NCI-H82 (cell line): ENCODE measurements around the gene CCDC92.

Source experiments
- DNase-seq: peaks from one replicate; lab custom pipeline; 2025; lab: John Stamatoyannopoulos, UW

CCDC92 gene

DNA sequence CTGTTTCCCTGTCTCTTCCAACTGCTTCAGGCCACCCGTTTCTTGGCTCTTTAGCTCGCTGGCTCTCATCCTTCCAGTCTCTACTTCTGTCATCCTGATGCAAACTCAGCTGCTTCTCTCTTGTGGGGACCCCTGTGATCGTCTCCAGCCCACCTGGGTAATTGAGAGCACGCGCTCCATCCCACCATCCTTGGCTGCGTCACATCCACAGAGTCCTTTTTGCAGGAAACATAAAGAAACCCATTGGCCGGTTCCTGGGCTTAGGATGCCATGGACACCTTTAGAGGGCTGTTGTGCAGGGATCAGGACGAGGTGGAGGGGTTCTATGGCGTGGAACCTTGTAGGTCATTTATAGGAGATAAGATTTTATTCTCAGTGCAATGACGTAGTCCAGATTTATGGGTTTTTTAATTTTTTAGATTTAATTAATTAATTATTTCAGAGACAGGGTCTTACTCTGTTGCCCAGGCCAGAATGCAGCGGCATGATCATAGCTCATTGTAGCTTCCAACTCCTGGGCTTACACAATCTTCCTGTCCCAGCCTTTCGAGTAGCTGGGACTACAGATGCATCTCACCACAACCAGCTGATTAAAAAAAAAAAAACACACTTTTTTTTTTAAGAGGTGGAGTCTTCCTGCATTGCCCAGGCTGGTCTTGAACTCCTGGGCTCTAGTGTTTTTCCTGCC lies 82.6 kb downstream of the CCDC92 start:
- no peak for DNase-seq

- no peak for DNase-seq
These were observed 83.6 kb downstream of the CCDC92 start for GRCh38 chr12:123888989-123889388.

GRCh38 chr12:123886931-123887582 lies 85.6 kb downstream of the CCDC92 start:
- DNase-seq, result no peak

GRCh38 chr12:123886258-123886657 lies 86.4 kb downstream of the CCDC92 start:
- DNase-seq, result no peak
